Measurements from ENCODE around the gene SLC25A27.

Gene SLC25A27

GRCh38 chr6:46651006-46651405, 1.8 kb upstream of the SLC25A27 start:
- no peak for DNase-seq (ENCODE audit: low read depth in 3 of 3)

GRCh38 chr6:46651816-46652215, 959 bp upstream of the SLC25A27 start:
- no peak for DNase-seq (ENCODE audit: low read depth in 3 of 3)

GRCh38 chr6:46652232-46652602, 558 bp upstream of the SLC25A27 start:
- no peak for DNase-seq (ENCODE audit: low read depth in 3 of 3)

GRCh38 chr6:46653439-46654195, 842 bp downstream of the SLC25A27 start:
- no peak for DNase-seq (ENCODE audit: low read depth in 3 of 3)

GRCh38 chr6:46655803-46656202, 3.0 kb downstream of the SLC25A27 start:
- DNase-seq (ENCODE audit: low read depth in 3 of 3): no peak

GRCh38 chr6:46657642-46658041, 4.9 kb downstream of the SLC25A27 start:
- no peak for DNase-seq (ENCODE audit: low read depth in 3 of 3)

GRCh38 chr6:46661483-46661882, 8.7 kb downstream of the SLC25A27 start:
- no peak for DNase-seq (ENCODE audit: low read depth in 3 of 3)

- no peak for DNase-seq (ENCODE audit: low read depth in 3 of 3)
Observed at GRCh38 chr6:46667377-46667776, 14.6 kb downstream of the SLC25A27 start.

GRCh38 chr6:46674410-46674809, 21.6 kb downstream of the SLC25A27 start:
- DNase-seq (ENCODE audit: low read depth in 3 of 3): no peak

GRCh38 chr6:46676604-46677313, 24.0 kb downstream of the SLC25A27 start:
- DNase-seq (ENCODE audit: low read depth in 3 of 3): no peak

- DNase-seq (ENCODE audit: low read depth in 3 of 3): no peak
Observed at GRCh38 chr6:46677314-46677654, 24.5 kb downstream of the SLC25A27 start.

GRCh38 chr6:46684771-46685170, 32.0 kb downstream of the SLC25A27 start:
- DNase-seq (ENCODE audit: low read depth in 3 of 3): no peak

GRCh38 chr6:46687619-46688097, 34.9 kb downstream of the SLC25A27 start, which contains the start of gene TDRD6:
TSS of gene TDRD6 (plus strand) at chr6:46687885. CDS start at chr6:46688129, 244 bp downstream.
- no peak for DNase-seq (ENCODE audit: low read depth in 3 of 3)

- no peak for DNase-seq (ENCODE audit: low read depth in 3 of 3)
Observed at GRCh38 chr6:46688117-46688965, 35.6 kb downstream of the SLC25A27 start.

GRCh38 chr6:46688966-46689335, 36.2 kb downstream of the SLC25A27 start:
- DNase-seq (ENCODE audit: low read depth in 3 of 3): no peak

GRCh38 chr6:46689657-46690056, 36.9 kb downstream of the SLC25A27 start:
- DNase-seq (ENCODE audit: low read depth in 3 of 3): no peak

GRCh38 chr6:46690141-46690755, 37.5 kb downstream of the SLC25A27 start:
- DNase-seq (ENCODE audit: low read depth in 3 of 3): no peak

- DNase-seq (ENCODE audit: low read depth in 3 of 3): no peak
Observed at GRCh38 chr6:46690911-46691451, 38.2 kb downstream of the SLC25A27 start.

- no peak for DNase-seq (ENCODE audit: low read depth in 3 of 3)
Observed at GRCh38 chr6:46699970-46700369, 47.2 kb downstream of the SLC25A27 start.

- no peak for DNase-seq (ENCODE audit: low read depth in 3 of 3)
Observed at GRCh38 chr6:46704562-46704961, 51.8 kb downstream of the SLC25A27 start.

GRCh38 chr6:46706464-46706863, 53.7 kb downstream of the SLC25A27 start:
- no peak for DNase-seq (ENCODE audit: low read depth in 3 of 3)

GRCh38 chr6:46711491-46711890, 58.7 kb downstream of the SLC25A27 start:
- DNase-seq (ENCODE audit: low read depth in 3 of 3): no peak

Measured in stimulated activated CD4-positive, alpha-beta T cell treated with anti-CD3 and anti-CD28 coated beads, TNF-alpha, amount 100 ng/mL, for 24 hours (primary cell).